GM18519 (cell line): ENCODE results near the gene MGAT3.
A peak's percentile ranks its signal among the peaks of the same experiment; 100 is the strongest.

Source experiments
- ATAC-seq: cut with Tn5 transposase; IDR thresholded peaks from one replicate; pipeline ENCODE4 v1.9.1; 2021; ENCODE audit warnings: mild to moderate bottlenecking, moderate library complexity; ENCODE audit not compliant: unreplicated experiment, low FRiP score

The MGAT3 gene

GRCh38 chr22:39428597-39429071 lies 28.2 kb upstream of the MGAT3 start:
- ATAC-seq, result no peak

DNA sequence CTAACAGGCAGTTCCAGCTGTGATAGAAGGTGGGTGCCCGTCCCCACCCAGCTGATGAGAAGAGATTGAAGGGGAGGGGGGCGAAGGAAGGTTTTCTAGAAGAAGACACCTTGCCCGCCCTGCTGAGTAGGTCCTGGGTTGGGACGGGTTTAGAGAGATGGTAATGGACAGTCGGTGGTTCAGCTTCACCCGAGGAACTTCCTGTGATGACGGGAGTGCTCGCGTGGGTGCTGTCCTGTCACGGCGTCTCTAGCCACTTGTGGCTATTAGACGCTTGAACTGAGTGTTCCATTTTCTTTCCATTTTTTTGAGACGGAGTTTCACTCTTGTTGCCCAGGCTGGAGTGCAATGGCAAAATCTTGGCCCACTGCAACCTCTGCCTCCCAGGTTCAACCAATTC lies 27.6 kb upstream of the MGAT3 start:
- no peak for ATAC-seq

DNA sequence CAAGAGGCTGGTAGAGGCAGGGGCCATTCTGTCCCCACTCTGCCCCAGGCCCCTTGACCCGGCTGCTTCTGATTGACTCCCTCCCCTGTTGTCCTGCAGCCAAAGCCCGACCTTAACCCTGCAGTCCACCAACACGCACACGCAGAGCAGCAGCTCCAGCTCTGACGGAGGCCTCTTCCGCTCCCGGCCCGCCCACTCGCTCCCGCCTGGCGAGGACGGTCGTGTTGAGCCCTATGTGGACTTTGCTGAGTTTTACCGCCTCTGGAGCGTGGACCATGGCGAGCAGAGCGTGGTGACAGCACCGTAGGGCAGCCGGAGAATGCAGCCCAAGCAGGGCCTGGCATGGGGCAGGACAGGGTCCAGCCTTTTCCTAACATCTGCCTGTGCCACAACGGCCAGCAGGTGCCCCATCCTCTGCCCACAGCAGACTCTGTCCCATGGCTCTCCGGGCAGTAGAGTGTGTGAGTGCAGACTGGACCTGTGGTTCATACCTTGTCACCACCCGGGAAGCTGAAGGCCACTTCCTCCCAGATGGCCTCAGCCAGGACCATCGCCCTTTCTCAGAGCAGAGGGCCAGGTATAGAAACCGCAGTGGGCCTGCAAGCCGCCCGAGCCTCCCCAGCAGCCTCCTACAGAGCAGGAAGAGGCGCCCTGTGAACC lies 26.8 kb upstream of the MGAT3 start:
- ATAC-seq, result no peak

DNA sequence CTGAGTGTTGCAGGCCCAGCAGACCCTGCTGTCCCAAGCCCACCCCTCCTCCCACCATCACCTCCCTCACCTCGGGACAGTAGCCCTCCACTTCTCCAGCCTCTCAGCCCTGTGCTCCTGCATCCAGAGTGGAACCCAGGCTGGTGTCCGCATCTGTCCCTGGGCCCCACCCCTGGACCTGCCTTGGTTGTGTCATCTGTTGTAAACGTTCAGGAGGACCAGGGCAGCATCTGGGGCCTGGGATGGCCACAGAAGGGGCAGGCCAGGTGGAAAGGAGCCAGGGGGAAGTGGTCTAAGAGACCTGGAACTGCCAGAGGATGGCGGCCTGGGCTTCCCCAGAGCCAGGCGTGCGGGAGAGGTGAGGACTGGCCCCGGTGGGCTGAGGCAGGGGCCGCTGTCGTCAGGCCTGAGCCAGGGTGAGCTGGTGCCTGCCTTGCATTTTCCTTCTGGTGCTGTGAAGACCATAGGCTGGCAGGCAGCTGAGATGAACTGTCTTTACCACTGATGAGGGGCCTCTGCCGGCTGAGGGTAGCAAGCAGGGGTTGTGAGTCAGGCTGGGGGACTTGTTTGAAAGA lies 26.1 kb upstream of the MGAT3 start:
- ATAC-seq, result no peak

DNA sequence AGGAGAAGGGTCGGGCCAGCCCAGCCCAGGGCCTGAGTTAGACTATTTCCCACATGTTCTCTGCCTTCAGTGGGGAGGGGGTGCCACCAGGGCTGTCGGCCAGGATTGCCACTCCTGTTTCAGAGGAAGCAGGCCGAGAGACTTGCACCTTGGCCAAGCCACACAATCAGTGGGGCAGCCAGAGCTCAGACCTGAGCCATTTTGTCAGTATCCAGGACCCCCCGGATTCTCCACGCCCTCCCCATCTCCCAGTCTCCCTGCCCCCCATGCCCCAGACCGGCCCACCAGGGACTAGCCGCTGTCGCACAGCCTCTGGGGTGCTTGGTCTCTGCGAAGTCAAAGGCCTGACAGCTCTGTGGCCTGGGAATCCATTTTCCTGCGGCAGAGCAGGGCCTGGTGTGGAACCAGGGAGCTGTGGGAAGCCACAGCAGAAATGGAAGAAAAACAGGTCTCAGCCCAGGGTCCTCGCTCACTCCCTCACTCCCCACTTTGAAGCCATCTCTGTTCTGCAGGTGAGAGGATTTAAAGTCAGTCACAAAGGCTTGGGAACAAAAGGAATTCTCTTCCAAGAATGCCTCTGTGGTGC lies 25.5 kb upstream of the MGAT3 start:
- ATAC-seq, result no peak

GRCh38 chr22:39431821-39432251 lies 25.0 kb upstream of the MGAT3 start:
- ATAC-seq, result no peak

DNA sequence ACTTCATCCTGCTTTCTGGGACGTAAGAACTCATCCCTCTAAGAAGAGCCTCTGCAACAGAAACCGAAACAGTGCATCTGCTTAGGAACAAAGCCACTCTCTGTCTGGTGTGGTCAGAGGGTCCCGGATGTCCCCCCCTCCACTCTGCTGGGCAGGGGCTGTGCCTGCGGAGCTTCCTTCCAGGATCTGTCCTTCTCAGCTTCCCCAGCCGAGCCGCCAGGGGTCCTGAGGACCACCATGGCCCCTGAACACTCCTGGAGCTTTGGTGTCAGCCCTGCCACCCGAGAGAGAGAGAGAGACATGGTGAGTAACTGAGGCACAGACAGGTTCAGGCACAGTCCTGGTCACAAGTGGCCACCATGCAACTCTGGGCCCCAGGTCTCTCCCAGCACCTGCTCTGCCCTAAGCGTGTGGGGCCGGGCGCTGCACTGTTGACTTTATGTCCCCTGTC lies 24.4 kb upstream of the MGAT3 start:
- ATAC-seq, result no peak

DNA sequence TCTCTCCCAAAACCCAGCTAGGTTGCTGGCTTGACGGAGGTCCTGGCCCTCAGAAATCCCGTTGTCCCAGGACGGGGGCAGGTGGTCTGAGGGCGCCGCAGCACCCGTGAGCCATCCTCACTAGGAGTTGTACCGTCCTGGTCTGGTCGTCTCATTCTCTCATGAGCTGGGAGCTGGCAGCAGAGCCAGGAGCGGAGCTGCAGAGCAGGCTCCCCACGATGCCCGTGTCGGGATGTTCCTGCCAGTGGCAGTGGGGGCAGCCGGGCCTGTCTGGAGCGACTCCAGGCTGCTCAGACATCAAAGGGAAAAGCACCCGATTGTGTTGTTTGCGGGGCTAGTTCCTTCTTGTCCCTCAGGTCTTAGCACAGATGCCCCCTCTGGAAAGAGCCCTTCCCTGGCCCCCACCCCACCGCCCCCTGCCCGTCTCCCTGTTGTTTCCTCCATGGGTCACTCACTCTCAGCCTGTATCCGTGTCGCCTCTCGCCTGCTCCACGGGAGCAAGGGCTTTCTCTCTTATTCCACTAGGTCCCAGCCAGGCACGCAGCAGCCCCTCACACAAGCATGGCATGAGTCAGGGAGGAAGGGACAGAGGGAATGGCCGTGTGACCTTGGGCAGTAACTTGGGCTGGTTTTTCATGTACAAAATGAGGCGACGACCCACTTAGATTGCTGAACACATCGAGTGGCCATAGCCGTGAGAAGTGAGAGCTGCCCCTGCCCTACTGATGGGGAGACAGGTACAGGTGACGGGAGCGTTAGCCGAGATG lies 23.2 kb upstream of the MGAT3 start:
- ATAC-seq, result no peak

DNA sequence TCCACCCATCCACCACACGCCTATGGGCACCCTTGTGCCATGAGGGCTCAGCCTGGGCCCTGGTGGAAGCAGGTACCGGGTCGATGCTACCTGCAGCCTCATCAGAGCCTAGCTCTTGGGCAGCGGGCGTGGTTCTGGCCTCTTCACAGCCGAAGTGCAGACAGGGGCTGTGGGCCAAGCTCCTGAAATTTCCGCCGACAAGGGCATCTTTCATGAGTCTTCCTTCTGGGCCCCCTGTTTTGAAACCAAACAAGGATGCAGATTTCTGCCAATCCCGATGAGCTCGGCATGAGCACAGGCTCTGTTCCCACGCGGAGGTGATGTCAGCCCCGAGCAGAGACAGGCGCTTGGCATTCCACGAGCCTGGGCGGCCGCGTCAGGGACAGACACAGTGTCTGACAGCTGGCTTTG lies 22.6 kb upstream of the MGAT3 start:
- ATAC-seq, result no peak

GRCh38 chr22:39434721-39435120 lies 22.1 kb upstream of the MGAT3 start:
- no peak for ATAC-seq

- no peak for ATAC-seq
Measured at GRCh38 chr22:39435616-39436015, 21.2 kb upstream of the MGAT3 start.

DNA sequence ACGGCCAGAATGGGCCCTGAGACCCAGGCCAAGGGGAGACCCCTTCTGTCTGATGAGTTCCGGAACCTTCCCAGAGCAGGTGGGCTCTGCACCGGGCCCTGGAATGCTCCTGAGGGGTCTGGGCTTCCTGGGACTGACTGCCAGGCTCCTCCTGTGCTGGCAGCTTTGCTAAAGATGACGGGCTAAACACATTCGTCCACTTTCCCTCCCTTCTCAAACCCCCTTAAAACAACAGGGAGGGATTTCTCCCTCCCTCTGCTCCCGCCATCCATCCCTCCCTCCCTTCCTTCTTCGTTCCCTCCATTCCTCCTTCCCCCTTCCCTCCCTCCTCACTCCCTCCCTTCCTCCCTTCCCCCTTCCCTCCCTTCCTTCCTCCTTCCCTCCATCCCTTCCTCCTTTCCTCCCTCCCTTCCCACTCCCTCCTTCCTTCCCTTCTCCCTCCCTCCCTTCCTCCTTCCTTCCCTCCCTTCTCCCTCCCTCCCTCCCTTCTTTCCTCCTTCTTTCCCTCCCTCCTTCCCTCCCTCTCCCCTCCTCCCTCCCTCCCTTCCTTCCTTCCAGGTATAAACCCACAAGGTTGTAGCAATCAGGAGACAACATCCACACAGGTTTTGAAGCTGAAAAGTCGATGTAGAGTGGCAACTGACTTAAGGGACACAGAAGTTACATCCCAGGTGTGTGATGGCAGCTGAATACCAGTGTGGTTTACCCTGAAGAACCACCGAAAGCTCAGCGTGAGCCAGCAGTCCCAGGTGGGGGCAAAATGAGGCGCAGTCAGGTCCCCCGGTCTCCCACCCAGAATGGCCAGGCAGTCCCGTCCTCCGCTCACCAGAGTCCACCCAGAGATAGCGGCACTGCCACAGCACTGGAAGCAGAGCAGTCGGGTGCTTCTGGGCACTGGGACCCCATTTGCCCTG lies 18.8 kb upstream of the MGAT3 start:
- no peak for ATAC-seq

DNA sequence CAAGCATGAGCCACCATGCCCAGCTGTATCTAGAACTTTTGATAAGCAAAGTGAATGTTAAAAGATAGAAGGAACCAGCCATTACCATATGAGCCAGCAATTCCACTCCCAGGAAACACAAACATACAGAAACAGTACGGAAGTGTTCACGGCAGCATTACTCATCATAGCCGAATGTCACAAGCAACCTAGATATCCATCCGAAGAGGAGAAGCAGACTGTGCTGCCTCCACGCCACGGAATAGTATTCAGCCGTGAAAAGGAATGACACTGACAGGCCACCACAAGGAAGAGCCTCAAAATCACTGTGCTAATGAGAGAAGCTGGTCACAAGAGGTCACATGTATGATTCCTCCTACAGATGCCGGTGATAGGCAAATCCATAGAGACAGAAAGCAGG lies 17.6 kb upstream of the MGAT3 start:
- no peak for ATAC-seq

GRCh38 chr22:39443398-39443797 lies 13.4 kb upstream of the MGAT3 start:
- no peak for ATAC-seq

GRCh38 chr22:39444247-39444800 lies 12.5 kb upstream of the MGAT3 start:
- ATAC-seq, result no peak

- ATAC-seq, result no peak
Measured at GRCh38 chr22:39444937-39445465, 11.8 kb upstream of the MGAT3 start.

DNA sequence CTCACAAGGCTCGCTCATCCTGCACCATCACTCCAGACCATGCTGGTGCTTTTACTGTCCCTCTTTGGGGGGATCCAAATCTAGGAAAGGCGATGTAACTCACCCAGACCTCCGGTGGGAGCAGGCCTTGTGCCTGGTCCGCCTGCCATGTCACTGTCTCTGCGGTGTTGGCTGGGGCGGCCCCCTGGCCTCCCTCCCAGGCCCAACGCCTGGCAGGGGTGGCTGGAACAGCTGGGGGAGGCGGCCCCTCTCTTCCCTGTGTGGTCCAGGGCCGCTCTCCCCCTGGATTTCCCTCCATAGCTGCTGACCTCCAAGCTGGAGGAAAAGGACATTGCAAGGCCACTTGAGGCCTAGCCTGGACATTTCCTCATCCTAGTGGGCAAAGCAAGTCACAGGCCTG lies 11.1 kb upstream of the MGAT3 start:
- ATAC-seq, result no peak

DNA sequence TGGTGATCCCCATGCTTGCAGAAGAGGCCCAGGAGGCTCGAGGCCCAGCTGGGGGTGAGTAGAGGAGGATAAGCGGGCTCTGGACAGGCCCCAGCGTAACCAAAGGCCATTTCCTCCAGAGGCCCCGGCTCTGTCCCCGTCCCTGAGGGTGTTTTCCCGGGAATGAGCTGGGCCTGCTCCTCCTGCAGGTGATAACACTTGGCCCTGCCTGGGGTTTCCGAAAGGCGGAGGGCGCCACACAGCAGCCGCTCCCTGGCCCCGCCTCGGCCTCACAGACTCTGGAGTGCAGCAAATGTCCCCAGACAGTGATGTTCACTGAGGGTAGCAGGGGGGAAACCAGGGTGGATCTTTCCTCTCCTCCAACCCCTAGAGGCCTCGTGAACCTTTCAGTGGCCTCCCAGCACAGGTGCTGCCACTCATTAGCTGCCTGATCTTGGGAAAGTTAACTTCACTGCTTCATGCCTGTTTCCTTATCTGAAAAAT lies 10.5 kb upstream of the MGAT3 start:
- ATAC-seq, result peak; percentile 6

DNA sequence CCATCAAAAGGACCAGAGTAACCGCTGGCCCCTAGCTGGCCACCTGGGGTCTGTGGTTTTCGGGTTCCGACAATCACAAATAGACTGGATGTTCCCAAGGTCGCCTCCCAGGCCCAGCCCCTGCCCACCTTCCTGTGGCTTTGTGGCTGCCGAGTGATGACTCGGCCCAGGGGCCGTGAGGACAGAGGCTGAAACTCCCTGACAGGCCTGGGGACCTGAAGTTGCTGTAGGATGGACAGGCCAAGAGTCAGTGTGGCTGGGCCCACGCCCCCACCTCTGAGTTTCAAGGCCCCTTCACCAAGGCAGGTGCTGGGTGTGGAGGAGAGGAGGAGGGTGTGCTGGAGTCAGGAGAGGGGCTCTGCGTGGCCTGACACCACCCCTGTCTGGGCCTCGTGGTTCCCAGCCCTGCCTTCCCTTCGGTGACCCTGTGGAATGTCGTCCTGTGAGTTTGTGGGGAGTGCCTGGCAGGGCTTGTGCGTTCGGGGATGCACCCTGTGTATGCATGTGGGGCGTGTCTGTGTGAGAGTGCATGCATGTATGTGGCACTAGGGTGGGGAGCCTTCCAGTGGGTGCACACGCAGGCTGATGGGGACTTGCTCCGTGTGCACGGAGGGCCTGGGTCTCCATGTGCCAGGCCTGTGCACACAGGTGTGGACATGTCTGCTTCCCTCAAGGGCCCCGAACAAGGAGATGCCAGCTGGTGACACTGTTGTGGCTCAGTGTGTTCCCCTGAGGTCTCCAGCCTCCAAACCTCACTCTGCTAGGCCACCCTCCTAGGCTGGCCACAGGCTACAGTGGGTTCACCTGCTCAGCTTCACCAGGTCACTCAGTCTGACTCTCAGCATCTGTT lies 8.4 kb upstream of the MGAT3 start:
- ATAC-seq, result no peak
